PC-3 (cell line): Measurements from ENCODE around the gene BRWD1. TPM values are rescaled to one million over a fixed set of nuclear protein-coding genes. Genes with fewer than 3 reads are reported as not detected.
A peak's percentile ranks its signal among the peaks of the same experiment; 100 is the strongest.

ENCODE experiments used
- ATAC-seq: fragments of 200-7000 bp; cut with Tn5 transposase; 2 replicates; pipeline ENCODE4 v1.9.1; 2020; ENCODE audit warnings: mild to moderate bottlenecking, moderate library complexity
- BruUV-seq: library from RNA; stranded (reverse); fragments of 400-500 nt; replicated peaks from 2 replicates; lab custom pipeline; 2021; lab: Mats Ljungman, UMichigan
- CTCF ChIA-PET: fragments of 300-600 bp; sonication (Branson Sonifier 250); formaldehyde crosslinking; loops from one replicate; lab custom pipeline; 2022; ENCODE audit warnings: antibody characterized with exemption; lab: Charles Lee
- POLR2A ChIA-PET: fragments of 300-600 bp; sonication (Branson Sonifier 250); formaldehyde crosslinking; loops from one replicate; lab custom pipeline; 2022; ENCODE audit warnings: antibody characterized with exemption; ENCODE audit not compliant: unreplicated experiment; lab: Charles Lee
- DNase-seq: peaks from one replicate; pipeline ENCODE4 v3.0.0-alpha.2; 2015
- H2AFZ ChIP-seq: fragments of 300-600 bp; sonication (generic); 2 replicates; pipeline ENCODE4 v1.6.0; 2016; ENCODE audit warnings: antibody characterized with exemption, low read length
- H3F3A ChIP-seq: fragments of 300-600 bp; sonication (generic); one replicate; pipeline ENCODE4 v1.6.0; 2017; ENCODE audit warnings: antibody characterized with exemption, low read length, control low read depth, mild to moderate bottlenecking; ENCODE audit not compliant: unreplicated experiment
- H3K27ac ChIP-seq: fragments of 300-600 bp; sonication (generic); 2 replicates; pipeline ENCODE4 v1.5.1; 2016; ENCODE audit warnings: mild to moderate bottlenecking, low read length
- H3K27me3 ChIP-seq: fragments of 300-600 bp; sonication (generic); 2 replicates; pipeline ENCODE4 v1.6.1; 2016; ENCODE audit warnings: low read length, mixed read lengths
- H3K36me3 ChIP-seq: fragments of 300-600 bp; sonication (generic); 2 replicates; pipeline ENCODE4 v1.6.1; 2016; ENCODE audit warnings: low read depth, mixed run types, low read length, mixed read lengths
- H3K4me1 ChIP-seq: fragments of 300-600 bp; sonication (generic); 2 replicates; pipeline ENCODE4 v1.5.1; 2016; ENCODE audit warnings: low read length; ENCODE audit not compliant: insufficient read depth
- H3K4me2 ChIP-seq: fragments of 300-600 bp; sonication (generic); 2 replicates; pipeline ENCODE4 v1.6.0; 2016; ENCODE audit warnings: low read length
- H3K4me3 ChIP-seq: fragments of 300-600 bp; sonication (generic); 2 replicates; pipeline ENCODE4 v1.5.1; 2016; ENCODE audit warnings: mild to moderate bottlenecking, low read length, mixed read lengths
- H3K79me2 ChIP-seq: fragments of 300-600 bp; sonication (generic); 2 replicates; pipeline ENCODE4 v1.6.1; 2017; ENCODE audit warnings: low read length, mixed read lengths
- H3K9ac ChIP-seq: fragments of 300-600 bp; sonication (generic); 2 replicates; pipeline ENCODE4 v1.6.0; 2016; ENCODE audit warnings: mild to moderate bottlenecking, low read length
- H3K9me2 ChIP-seq: fragments of 300-600 bp; sonication (generic); replicated peaks from 2 replicates; pipeline ENCODE4 v1.6.1; 2016; ENCODE audit warnings: mixed run types, low read length, mixed read lengths
- H3K9me3 ChIP-seq: fragments of 300-600 bp; sonication (generic); 2 replicates; pipeline ENCODE4 v1.6.1; 2016; ENCODE audit warnings: low read length, mixed read lengths
- H4K20me1 ChIP-seq: fragments of 300-600 bp; sonication (generic); 2 replicates; pipeline ENCODE4 v1.6.1; 2016; ENCODE audit warnings: low read length, mixed read lengths
- CTCF ChIP-seq: fragments of 300-600 bp; sonication (generic); conservative IDR thresholded peaks from 2 replicates; pipeline ENCODE4 v1.5.1; 2017; ENCODE audit warnings: antibody characterized with exemption, low read depth, mild to moderate bottlenecking, low read length
- EZH2 ChIP-seq: fragments of 300-600 bp; sonication (generic); IDR thresholded peaks from one replicate; pipeline ENCODE4 v1.6.1; 2017; ENCODE audit warnings: antibody characterized with exemption, mild to moderate bottlenecking, low read length; ENCODE audit not compliant: unreplicated experiment
- EZH2phosphoT487 ChIP-seq: fragments of 300-600 bp; sonication (generic); IDR thresholded peaks from 2 replicates; pipeline ENCODE4 v1.6.1; 2018; ENCODE audit warnings: mild to moderate bottlenecking, antibody characterized with exemption, low read length, borderline replicate concordance
- intact Hi-C: fragments of 100-400 bp; cut with micrococcal nuclease; formaldehyde crosslinking; loops from 2 replicates; pipeline ENCODE4 v1.9.0; 2023
- total RNA-seq: library from RNA; depleted of rRNA; stranded (reverse); fragments of >200 nt; gene quantifications from 2 replicates; pipeline ENCODE4 v1.2.3, GENCODE V29; 2014

Gene BRWD1
- total RNA-seq, 1 experiment from 2014 or later, result 29.3 TPM

- TF ChIP-seq CTCF, result no peak
- TF ChIP-seq EZH2phosphoT487, result no peak
- no peak for TF ChIP-seq EZH2
- ChIA-PET CTCF (no interaction called here), POLR2A (no interaction called here)
- no peak overlapping the region for H3K4me2 ChIP-seq
- ATAC-seq, result no peak
- H2AFZ ChIP-seq, result no peak overlapping the region
- no peak overlapping the region for H3K27ac ChIP-seq
- DNase-seq, result no peak
- no TSS peak for BruUV-seq
- H3K36me3 ChIP-seq, result peaks cover 24% of the 10 kb centered on the region
- H3K4me3 ChIP-seq, result no peak overlapping the region
- peaks cover 38% of the 10 kb centered on the region for H3K79me2 ChIP-seq
- no peaks in the 10 kb centered on the region for H3K9me2 ChIP-seq
- intact Hi-C loops, result no loop called here
- H3K27me3 ChIP-seq, result no peaks in the 10 kb centered on the region
- no peaks in the 10 kb centered on the region for H3K4me1 ChIP-seq
- H3K9me3 ChIP-seq, result no peaks in the 10 kb centered on the region
- no peak overlapping the region for H3K9ac ChIP-seq
- H4K20me1 ChIP-seq, result no peaks in the 10 kb centered on the region
- no peaks in the 10 kb centered on the region for H3F3A ChIP-seq
Observed at GRCh38 chr21:39300587-39300986, 12.8 kb downstream of the BRWD1 start.

GRCh38 chr21:39296891-39297290, 16.5 kb downstream of the BRWD1 start:
- intact Hi-C loops, result loop anchor here (5.0 kb wide), 1 partner anchor 85 kb away; no protein-coding TSS in a partner anchor
- no peaks in the 10 kb centered on the region for H4K20me1 ChIP-seq
- no peak overlapping the region for H2AFZ ChIP-seq
- no peak for TF ChIP-seq EZH2phosphoT487
- H3K4me3 ChIP-seq, result no peak overlapping the region
- no peak for ATAC-seq
- H3K4me1 ChIP-seq, result no peaks in the 10 kb centered on the region
- H3K79me2 ChIP-seq, result peaks cover 28% of the 10 kb centered on the region
- H3K4me2 ChIP-seq, result no peak overlapping the region
- CTCF ChIA-PET, result no interaction called here
- POLR2A ChIA-PET, result no interaction called here
- TSS peak; percentile 7 for BruUV-seq
- no peaks in the 10 kb centered on the region for H3K9me2 ChIP-seq
- no peak for DNase-seq
- H3K9ac ChIP-seq, result no peak overlapping the region
- peaks cover 4% of the 10 kb centered on the region for H3F3A ChIP-seq
- H3K27ac ChIP-seq, result no peak overlapping the region
- no peaks in the 10 kb centered on the region for H3K9me3 ChIP-seq
- H3K36me3 ChIP-seq, result peaks cover 46% of the 10 kb centered on the region
- H3K27me3 ChIP-seq, result no peaks in the 10 kb centered on the region

- ATAC-seq, result no peak
- no peak overlapping the region for H3K4me2 ChIP-seq
- H3K36me3 ChIP-seq, result peaks cover 65% of the 10 kb centered on the region
- H3K27ac ChIP-seq, result no peak overlapping the region
- H3K9me3 ChIP-seq, result no peaks in the 10 kb centered on the region
- H3K9ac ChIP-seq, result no peak overlapping the region
- H3F3A ChIP-seq, result no peaks in the 10 kb centered on the region
- ChIA-PET CTCF (no interaction called here), POLR2A (no interaction called here)
- intact Hi-C loops, result no loop called here
- no peaks in the 10 kb centered on the region for H3K9me2 ChIP-seq
- H3K79me2 ChIP-seq, result no peaks in the 10 kb centered on the region
- no peaks in the 10 kb centered on the region for H3K27me3 ChIP-seq
- no peak for DNase-seq
- no peak for TF ChIP-seq EZH2phosphoT487
- no peak for TF ChIP-seq CTCF
- TF ChIP-seq EZH2, result no peak
- H3K4me1 ChIP-seq, result no peaks in the 10 kb centered on the region
- no peak overlapping the region for H3K4me3 ChIP-seq
- H4K20me1 ChIP-seq, result no peaks in the 10 kb centered on the region
- no TSS peak for BruUV-seq
- no peak overlapping the region for H2AFZ ChIP-seq
Observed at GRCh38 chr21:39288987-39289386, 24.4 kb downstream of the BRWD1 start.
